Naive B cell (primary cell): ENCODE results near the gene NRG2. TPM values are rescaled to one million over a fixed set of nuclear protein-coding genes. Genes with fewer than 3 reads are reported as not detected.

Source experiments
- ATAC-seq, 2 donors: fragments of 150-1000 bp; cut with Tn5 transposase; 2 replicates each; pipeline ENCODE4 v1.10.0; 2021; ENCODE audit warnings: low read depth in 2 of 2, mild to moderate bottlenecking in 2 of 2, moderate library complexity in 2 of 2
- DNase-seq: peaks from one replicate; pipeline ENCODE4 v3.0.0; 2022
- H3K27ac Mint-ChIP-seq, 6 donors: one replicate each; pipeline ENCODE4 v1.8.0; 2020 to 2022; ENCODE audit warnings: mild to moderate bottlenecking in 6 of 6, mixed read lengths in 6 of 6, moderate library complexity in 5 of 6, inconsistent platforms in 2 of 6
- H3K27me3 Mint-ChIP-seq, 3 donors: one replicate each; pipeline ENCODE4 v1.8.0; 2021 to 2022; ENCODE audit warnings: mixed read lengths in 3 of 3, mild to moderate bottlenecking in 1 of 3
- H3K36me3 Mint-ChIP-seq, 2 donors: one replicate each; pipeline ENCODE4 v1.8.0; 2020 to 2022; ENCODE audit warnings: mixed read lengths in 2 of 2, inconsistent platforms in 1 of 2, mild to moderate bottlenecking in 1 of 2
- H3K4me1 Mint-ChIP-seq, 3 donors: one replicate each; pipeline ENCODE4 v1.8.0; 2020 to 2022; ENCODE audit warnings: mixed read lengths in 3 of 3, inconsistent platforms in 1 of 3, mild to moderate bottlenecking in 1 of 3, moderate library complexity in 1 of 3
- H3K4me3 Mint-ChIP-seq, 8 donors: one replicate each; pipeline ENCODE4 v1.8.0; 2020 to 2022; ENCODE audit warnings: mild to moderate bottlenecking in 8 of 8, mixed read lengths in 8 of 8, moderate library complexity in 8 of 8, inconsistent platforms in 2 of 8
- H3K9me3 Mint-ChIP-seq, 7 donors: one replicate each; pipeline ENCODE4 v1.8.0; 2020 to 2022; ENCODE audit warnings: mixed read lengths in 7 of 7, mild to moderate bottlenecking in 5 of 7, inconsistent platforms in 2 of 7, moderate library complexity in 1 of 7
- polyA plus RNA-seq, 6 donors: library from polyadenylated mRNA; unstranded; fragments of 300-500 nt; fragmentation: Illumina TruSeq; gene quantifications; one replicate each; pipeline ENCODE4 v1.2.3, GENCODE V29; 2021; ENCODE audit warnings: low read depth in 6 of 6

NRG2 gene
- polyA plus RNA-seq, 6 donors from 2014 or later, result 0.15 to 0.21 TPM; not detected in 4

DNA sequence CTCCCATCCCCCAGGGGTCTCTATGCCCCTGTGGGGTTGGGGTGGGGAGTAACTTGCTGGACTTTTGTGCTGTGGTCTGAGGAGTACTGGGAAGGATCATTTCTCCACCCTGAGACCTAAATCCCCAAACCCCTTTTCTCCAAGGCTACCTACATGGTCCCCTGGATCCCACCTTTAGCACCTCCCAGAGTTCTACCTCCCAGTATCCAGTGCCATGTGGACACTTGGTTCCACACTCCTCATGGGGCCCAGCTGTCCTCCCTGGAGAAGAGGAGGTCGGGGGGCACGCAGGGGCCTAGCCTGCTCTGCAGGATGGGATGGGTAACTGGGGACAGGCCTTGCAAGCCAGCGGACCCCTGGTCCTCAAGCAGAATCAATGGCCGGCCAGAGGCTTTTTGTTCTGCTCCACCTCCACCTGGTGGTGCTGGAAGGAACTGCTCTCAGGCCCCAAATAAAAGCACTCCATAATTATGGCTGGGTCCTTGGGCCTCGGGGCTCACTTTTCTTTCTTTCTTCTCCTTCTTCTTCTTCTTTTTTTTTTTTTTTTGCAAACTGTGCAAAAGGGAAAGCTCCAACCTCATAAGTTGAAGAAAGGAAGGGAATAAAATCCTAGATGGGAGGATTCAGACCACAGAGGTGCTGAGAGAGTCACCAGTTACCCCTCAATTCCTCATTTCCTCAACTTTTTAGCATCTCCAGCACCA, 179.1 kb downstream of the NRG2 start:
- Mint-ChIP-seq H3K27me3 (peaks cover 11 to 42% (median 40%) of the 10 kb centered on the region in 3 donors), H3K4me1 (peaks cover 0 to 5% (median 0%) of the 10 kb centered on the region in 3 donors), H3K27ac (no peak overlapping the region), H3K36me3 (no peaks in the 10 kb centered on the region), H3K9me3 (no peaks in the 10 kb centered on the region), H3K4me3 (no peak overlapping the region)
- ATAC-seq (peak; percentile 58 to 72), DNase-seq (peak; percentile 45)

- Mint-ChIP-seq H3K9me3 (no peaks in the 10 kb centered on the region), H3K36me3 (no peaks in the 10 kb centered on the region), H3K4me1 (peaks cover 0 to 5% (median 0%) of the 10 kb centered on the region in 3 donors), H3K27ac (no peak overlapping the region), H3K4me3 (no peak overlapping the region), H3K27me3 (peaks cover 10 to 36% (median 34%) of the 10 kb centered on the region in 3 donors)
- DNase-seq (no peak), ATAC-seq (no peak)
Observed at GRCh38 chr5:139863361-139863760, 179.7 kb downstream of the NRG2 start.

DNA sequence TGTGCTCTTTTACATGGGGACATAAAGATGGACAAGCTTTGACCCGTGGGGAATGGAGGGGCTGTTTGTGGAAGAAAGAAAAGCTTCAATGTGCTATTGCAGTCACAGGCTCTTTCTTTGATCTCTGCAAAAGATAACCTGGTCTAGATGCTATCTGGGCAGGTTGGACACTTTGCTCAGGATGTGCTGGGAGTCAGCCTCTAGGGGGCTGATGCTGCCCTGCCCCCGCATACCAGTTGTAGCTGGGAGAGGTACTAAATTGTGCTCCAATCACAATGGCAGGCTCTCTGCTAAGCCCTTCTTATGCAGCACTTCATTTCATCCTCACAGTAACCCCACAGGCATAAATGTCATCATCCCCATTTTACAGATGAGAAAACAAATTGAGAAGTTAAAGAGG, 180.3 kb downstream of the NRG2 start:
- H3K4me1 Mint-ChIP-seq, result peaks cover 0 to 5% (median 0%) of the 10 kb centered on the region in 3 donors

DNA sequence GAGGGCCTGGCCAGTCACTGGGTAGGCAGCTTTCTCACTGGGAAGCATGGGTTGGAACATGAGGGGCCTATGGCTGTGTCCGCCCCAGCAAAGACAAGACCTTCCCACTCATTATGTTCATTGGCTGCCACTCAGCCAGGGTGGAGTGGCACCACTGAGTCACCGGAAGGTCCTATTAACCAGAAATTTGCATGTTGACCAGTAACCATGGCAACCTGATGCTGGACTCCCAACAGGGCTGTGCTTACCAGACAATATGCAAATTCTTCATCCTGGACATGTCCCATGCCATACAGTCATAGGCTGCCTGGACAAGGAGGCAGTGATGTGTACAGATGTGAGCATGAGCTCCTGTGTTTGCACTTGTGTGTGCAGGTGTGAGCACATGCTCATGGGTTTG, 180.8 kb downstream of the NRG2 start:
- Mint-ChIP-seq H3K36me3 (no peaks in the 10 kb centered on the region), H3K4me1 (peaks cover 0 to 5% (median 0%) of the 10 kb centered on the region in 3 donors), H3K27me3 (peaks cover 10 to 26% (median 23%) of the 10 kb centered on the region in 3 donors), H3K27ac (no peak overlapping the region), H3K9me3 (no peaks in the 10 kb centered on the region), H3K4me3 (no peak overlapping the region)
- DNase-seq (no peak), ATAC-seq (no peak)

More for the DNA sequence above, 180.3 kb downstream of the NRG2 start:
- DNase-seq (no peak), ATAC-seq (no peak)
- Mint-ChIP-seq H3K27me3 (peaks cover 10 to 31% (median 28%) of the 10 kb centered on the region in 3 donors), H3K27ac (peak overlapping the region in 1 of 6 donors; percentile 23), H3K4me3 (peak overlapping the region in 1 of 8 donors; percentile 29), H3K36me3 (no peaks in the 10 kb centered on the region), H3K9me3 (no peaks in the 10 kb centered on the region)

- no peak for DNase-seq
- H3K4me1 Mint-ChIP-seq, result peaks cover 0 to 5% (median 0%) of the 10 kb centered on the region in 3 donors
- ATAC-seq, result no peak
- H3K9me3 Mint-ChIP-seq, result no peaks in the 10 kb centered on the region
- H3K36me3 Mint-ChIP-seq, result no peaks in the 10 kb centered on the region
- no peak overlapping the region for H3K27ac Mint-ChIP-seq
- H3K27me3 Mint-ChIP-seq, result peaks cover 10 to 21% (median 19%) of the 10 kb centered on the region in 3 donors
- no peak overlapping the region for H3K4me3 Mint-ChIP-seq
Observed at GRCh38 chr5:139861889-139862207, 181.3 kb downstream of the NRG2 start.

DNA sequence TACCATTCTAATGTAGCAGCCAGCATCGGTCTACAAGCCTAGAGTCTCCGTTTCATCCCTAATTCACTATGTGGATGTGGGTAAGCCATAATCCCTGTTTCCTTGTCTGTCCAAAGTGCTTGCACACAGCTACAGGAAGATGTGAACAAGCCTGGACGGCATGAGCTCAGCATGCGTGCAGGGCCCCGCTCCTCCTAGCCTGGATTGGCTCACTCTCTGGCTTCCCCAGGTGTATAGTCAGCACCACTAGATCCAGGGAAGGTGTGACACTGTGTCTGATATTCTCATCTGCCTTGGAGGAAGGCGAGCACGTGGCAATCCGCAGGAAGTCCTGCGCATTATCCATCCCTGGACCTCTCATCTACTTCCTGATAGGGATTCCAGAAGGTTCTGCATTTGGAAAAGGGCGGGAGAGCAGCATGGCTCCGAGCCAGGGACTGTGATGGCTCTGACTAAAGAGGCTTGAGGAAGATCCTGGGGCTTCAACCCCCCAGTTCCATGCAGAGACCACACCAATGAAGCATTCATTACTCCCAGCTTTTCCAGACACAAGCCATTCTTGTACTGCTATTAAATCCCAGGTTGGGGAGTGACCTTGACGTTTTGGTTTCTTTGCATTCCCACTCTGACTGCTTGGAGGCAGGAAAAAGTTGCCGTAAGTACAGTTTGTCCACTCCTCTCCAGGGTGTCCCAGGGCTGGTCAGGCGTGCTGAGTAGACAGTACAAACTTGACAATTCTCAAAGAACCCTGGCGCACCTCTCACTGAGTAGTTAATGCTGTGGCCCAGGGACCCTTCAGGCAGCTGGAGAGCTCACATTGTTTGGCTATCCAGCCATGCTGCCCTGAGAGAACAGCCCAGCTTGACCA, 181.8 kb downstream of the NRG2 start:
- Mint-ChIP-seq H3K27ac (no peak overlapping the region), H3K27me3 (peaks cover 10 to 16% (median 13%) of the 10 kb centered on the region in 3 donors), H3K9me3 (no peaks in the 10 kb centered on the region), H3K4me3 (no peak overlapping the region), H3K36me3 (no peaks in the 10 kb centered on the region), H3K4me1 (peaks cover 0 to 5% (median 0%) of the 10 kb centered on the region in 3 donors)
- no peak for ATAC-seq
- no peak for DNase-seq

GRCh38 chr5:139859013-139859412, 184.1 kb downstream of the NRG2 start:
- H3K9me3 Mint-ChIP-seq, result no peaks in the 10 kb centered on the region
- DNase-seq (no peak), ATAC-seq (no peak)
- no peak overlapping the region for H3K27ac Mint-ChIP-seq
- peaks cover 5 to 9% (median 7%) of the 10 kb centered on the region in 3 donors for H3K27me3 Mint-ChIP-seq
- peaks cover 0 to under 1% (median 0%) of the 10 kb centered on the region in 3 donors for H3K4me1 Mint-ChIP-seq
- H3K36me3 Mint-ChIP-seq, result no peaks in the 10 kb centered on the region
- no peak overlapping the region for H3K4me3 Mint-ChIP-seq

DNA sequence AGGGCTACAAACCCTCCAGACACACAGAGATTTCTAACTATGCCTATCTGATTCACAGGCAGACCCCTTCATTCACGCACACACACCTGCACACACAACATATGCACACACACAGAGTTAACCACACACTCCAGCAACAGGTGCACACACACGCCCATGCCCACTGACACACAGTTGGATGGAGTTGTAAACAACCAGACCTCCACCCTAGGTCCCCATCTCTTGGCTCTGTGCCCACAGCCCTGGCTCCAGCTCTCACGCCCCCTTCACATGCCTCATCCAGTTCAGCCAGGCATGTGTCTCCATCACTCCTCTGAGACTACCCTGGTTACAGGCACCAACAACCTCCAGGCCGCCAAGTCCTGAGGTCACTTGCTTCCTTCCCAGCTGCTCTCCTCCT, 186.4 kb downstream of the NRG2 start:
- H3K9me3 Mint-ChIP-seq, result no peaks in the 10 kb centered on the region
- DNase-seq (no peak), ATAC-seq (no peak)
- no peak overlapping the region for H3K27ac Mint-ChIP-seq
- no peaks in the 10 kb centered on the region for H3K4me1 Mint-ChIP-seq
- no peak overlapping the region for H3K4me3 Mint-ChIP-seq
- H3K27me3 Mint-ChIP-seq, result peaks cover 0 to 9% (median 7%) of the 10 kb centered on the region in 3 donors
- H3K36me3 Mint-ChIP-seq, result no peaks in the 10 kb centered on the region

GRCh38 chr5:139855946-139856540, 187.1 kb downstream of the NRG2 start:
- ATAC-seq (no peak), DNase-seq (no peak)
- Mint-ChIP-seq H3K27me3 (peaks cover 0 to 7% (median 4%) of the 10 kb centered on the region in 3 donors), H3K4me3 (no peak overlapping the region), H3K36me3 (no peaks in the 10 kb centered on the region), H3K9me3 (no peaks in the 10 kb centered on the region), H3K4me1 (no peaks in the 10 kb centered on the region), H3K27ac (peak overlapping the region in 1 of 6 donors; percentile 4)

DNA sequence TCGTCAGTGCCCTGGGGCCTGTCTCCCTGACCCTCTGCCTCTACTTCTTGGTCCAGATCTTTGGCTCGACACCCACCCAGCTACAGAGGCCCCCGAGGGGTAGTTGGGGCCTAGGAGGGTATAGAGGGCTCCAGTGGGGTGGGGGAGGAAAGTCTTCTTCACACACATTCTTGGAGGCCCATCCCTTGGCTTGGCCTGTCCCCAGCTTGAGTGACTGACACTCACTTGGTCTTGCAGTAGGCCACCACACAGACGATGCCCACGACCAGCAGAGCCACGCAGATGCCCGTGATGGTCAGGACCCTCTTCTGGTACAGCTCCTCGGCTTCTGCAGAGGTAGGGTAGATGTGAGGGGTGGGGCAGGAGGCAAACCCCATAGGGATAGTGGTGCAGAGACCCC, 187.6 kb downstream of the NRG2 start:
- ATAC-seq, result no peak
- DNase-seq, result no peak
- no peaks in the 10 kb centered on the region for H3K4me1 Mint-ChIP-seq
- peak overlapping the region in 1 of 6 donors; percentile 84 for H3K27ac Mint-ChIP-seq
- H3K4me3 Mint-ChIP-seq, result no peak overlapping the region
- peaks cover 0 to 7% (median 0%) of the 10 kb centered on the region in 3 donors for H3K27me3 Mint-ChIP-seq
- H3K36me3 Mint-ChIP-seq, result no peaks in the 10 kb centered on the region
- no peaks in the 10 kb centered on the region for H3K9me3 Mint-ChIP-seq

DNA sequence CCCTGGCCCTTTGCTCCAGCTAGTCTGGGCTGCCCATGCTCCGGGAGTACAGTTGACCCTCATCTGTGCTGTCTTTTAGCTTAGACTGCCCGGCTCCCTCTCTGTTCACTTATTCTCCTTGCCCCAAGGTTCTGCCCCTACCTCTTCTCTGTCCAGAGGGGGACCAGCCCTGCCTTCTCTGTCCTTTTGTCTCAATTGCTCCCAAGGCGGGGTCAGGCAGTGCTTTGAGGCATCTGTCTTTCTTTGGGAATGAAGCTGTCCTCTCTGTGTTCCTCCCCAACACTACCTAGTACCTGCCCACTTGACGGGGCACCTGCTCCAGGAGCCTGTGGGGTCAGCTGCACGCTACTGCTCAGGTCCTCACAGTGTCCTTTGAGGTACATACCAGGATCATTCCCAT, 188.1 kb downstream of the NRG2 start:
- ATAC-seq (no peak), DNase-seq (no peak)
- no peaks in the 10 kb centered on the region for H3K36me3 Mint-ChIP-seq
- peaks cover 0 to 7% (median 0%) of the 10 kb centered on the region in 3 donors for H3K27me3 Mint-ChIP-seq
- H3K4me1 Mint-ChIP-seq, result peaks cover 0 to 2% (median 1%) of the 10 kb centered on the region in 3 donors
- no peaks in the 10 kb centered on the region for H3K9me3 Mint-ChIP-seq
- H3K4me3 Mint-ChIP-seq, result no peak overlapping the region
- H3K27ac Mint-ChIP-seq, result peak overlapping the region in 2 of 6 donors; percentile 10 to 64

- Mint-ChIP-seq H3K4me3 (peak overlapping the region in 1 of 8 donors; percentile 28), H3K36me3 (no peaks in the 10 kb centered on the region)
- no peak for DNase-seq
Observed at GRCh38 chr5:139854029-139854605, 189.0 kb downstream of the NRG2 start.

DNA sequence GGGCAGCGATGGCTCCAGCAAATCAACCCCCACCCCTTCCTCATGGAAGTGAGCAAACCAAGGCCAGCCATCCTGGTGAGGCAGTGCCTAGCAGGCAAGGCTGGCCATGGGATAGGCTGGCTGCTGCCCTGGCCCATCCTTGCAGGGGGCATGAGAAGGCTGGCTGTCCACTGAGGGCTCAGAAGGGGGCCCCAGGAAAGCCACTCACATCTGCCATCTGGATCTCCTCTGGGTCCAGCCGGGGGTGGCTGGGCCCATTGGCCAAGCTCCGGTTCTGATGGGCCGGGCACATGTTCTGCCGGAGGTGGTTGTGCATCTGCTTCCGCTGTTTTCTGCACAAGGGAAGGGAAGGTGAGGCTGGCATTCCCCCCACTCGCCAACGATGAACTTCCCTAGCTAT, 190.4 kb downstream of the NRG2 start:
- peaks cover 0 to 7% (median 0%) of the 10 kb centered on the region in 3 donors for H3K27me3 Mint-ChIP-seq
- no peaks in the 10 kb centered on the region for H3K9me3 Mint-ChIP-seq
- H3K4me3 Mint-ChIP-seq, result peak overlapping the region in 1 of 8 donors; percentile 54
- peak overlapping the region in 1 of 6 donors; percentile 20 for H3K27ac Mint-ChIP-seq
- DNase-seq, result no peak
- peaks cover 6 to 9% (median 9%) of the 10 kb centered on the region in 3 donors for H3K4me1 Mint-ChIP-seq
- no peak for ATAC-seq
- H3K36me3 Mint-ChIP-seq, result no peaks in the 10 kb centered on the region

More at GRCh38 chr5:139854029-139854605, 189.0 kb downstream of the NRG2 start:
- Mint-ChIP-seq H3K27ac (peak overlapping the region in 1 of 6 donors; percentile 25), H3K27me3 (peaks cover 0 to 7% (median 0%) of the 10 kb centered on the region in 3 donors), H3K4me1 (peaks cover 6 to 9% (median 6%) of the 10 kb centered on the region in 3 donors), H3K9me3 (no peaks in the 10 kb centered on the region)
- no peak for ATAC-seq
